H1 (cell line): ENCODE data around the gene NDFIP2. TPM values are rescaled to one million over a fixed set of nuclear protein-coding genes. Genes with fewer than 3 reads are reported as not detected.

ENCODE experiments used
- CTCF ChIA-PET: fragments of 300-600 bp; sonication (Branson Sonifier 250); formaldehyde crosslinking; loops from one replicate; lab custom pipeline; 2021; ENCODE audit not compliant: partially characterized antibody; lab: Charles Lee
- POLR2A ChIA-PET: fragments of 300-600 bp; sonication (Branson Sonifier 250); formaldehyde crosslinking; loops from one replicate; lab custom pipeline; 2021; ENCODE audit warnings: inconsistent platforms; ENCODE audit not compliant: partially characterized antibody; lab: Charles Lee
- DNase-seq, 2 experiments: peaks; one replicate each; pipeline versions ENCODE4 v3.0.0 to v3.0.0-alpha.2; 2010 to 2022; ENCODE audit warnings: low spot score in 2 of 2, low read depth in 1 of 2, mixed read lengths in 1 of 2
- FAIRE-seq: peaks from 2 replicates; lab custom pipeline; 2011; peaks lifted over from hg19 to GRCh38; lab: Jason Lieb, UNC
- H2AFZ ChIP-seq: 2 replicates; pipeline ENCODE4 v1.8.1; 2012; ENCODE audit warnings: low read length, inconsistent platforms
- H2AK5ac ChIP-seq: 2 replicates; pipeline ENCODE4 v1.6.1; 2013; ENCODE audit warnings: low read depth, low read length
- H2BK120ac ChIP-seq: replicated peaks from 2 replicates; pipeline ENCODE3; 2013; ENCODE audit warnings: low read depth, low read length, inconsistent platforms
- H2BK12ac ChIP-seq: 2 replicates; pipeline ENCODE4 v1.6.1; 2013; ENCODE audit warnings: low read depth, low read length
- H2BK15ac ChIP-seq: 2 replicates; pipeline ENCODE4 v1.6.1; 2013; ENCODE audit warnings: low read length
- H2BK20ac ChIP-seq: 2 replicates; pipeline ENCODE4 v1.6.1; 2013; ENCODE audit warnings: low read length
- H2BK5ac ChIP-seq: 2 replicates; pipeline ENCODE4 v1.6.1; 2013; ENCODE audit warnings: low read depth, low read length
- H3K14ac ChIP-seq: 2 replicates; pipeline ENCODE4 v1.6.1; 2013; ENCODE audit warnings: inconsistent platforms; ENCODE audit not compliant: insufficient read length
- H3K18ac ChIP-seq: 2 replicates; pipeline ENCODE4 v1.6.1; 2013; ENCODE audit warnings: low read length; ENCODE audit errors: extremely low read depth
- H3K23ac ChIP-seq: 2 replicates; pipeline ENCODE4 v1.6.1; 2013; ENCODE audit warnings: inconsistent platforms; ENCODE audit not compliant: insufficient read length
- H3K23me2 ChIP-seq: 2 replicates; pipeline ENCODE4 v1.6.1; 2013; ENCODE audit warnings: low read depth, low read length
- H3K27ac ChIP-seq: 2 replicates; pipeline ENCODE4 v1.6.1; 2011; ENCODE audit warnings: low read depth, low read length, inconsistent platforms
- H3K27me3 ChIP-seq, 4 experiments: replicated peaks in 1 of 4; 1 replicate in 1 of 4; 2 replicates in 3 of 4; pipeline versions ENCODE4 v1.6.1 to v1.8.1; 2011 to 2013; ENCODE audit warnings: low read length in 3 of 4, mild to moderate bottlenecking in 3 of 4, inconsistent platforms in 2 of 4, mixed read lengths in 2 of 4, moderate library complexity in 1 of 4; ENCODE audit not compliant: control insufficient read depth in 3 of 4, insufficient read depth in 3 of 4; ENCODE audit errors: extremely low read depth in 1 of 4
- H3K36me3 ChIP-seq, 4 experiments: 2 replicates each; pipeline versions ENCODE4 v1.6.1 to v1.8.1; 2011 to 2013; ENCODE audit warnings: mild to moderate bottlenecking in 4 of 4, low read length in 3 of 4, moderate library complexity in 2 of 4, control low read depth in 1 of 4, inconsistent platforms in 1 of 4; ENCODE audit not compliant: insufficient read depth in 4 of 4, control insufficient read depth in 2 of 4
- H3K4ac ChIP-seq: replicated peaks from 2 replicates; pipeline ENCODE3; 2013; ENCODE audit warnings: low read length, low read depth, mixed read lengths, inconsistent platforms; ENCODE audit not compliant: insufficient read length
- H3K4me1 ChIP-seq, 4 experiments: replicated peaks in 1 of 4; 1 replicate in 1 of 4; 2 replicates in 3 of 4; pipeline versions ENCODE4 v1.6.1 to v1.8.1; 2011 to 2013; ENCODE audit warnings: low read length in 3 of 4, inconsistent platforms in 2 of 4, mixed read lengths in 1 of 4; ENCODE audit not compliant: insufficient read depth in 4 of 4, control insufficient read depth in 3 of 4
- H3K4me2 ChIP-seq, 2 experiments: 2 replicates each; pipeline versions ENCODE4 v1.6.1 to v1.8.1; 2011 to 2013; ENCODE audit warnings: low read depth in 2 of 2, low read length in 2 of 2, control low read depth in 1 of 2, inconsistent platforms in 1 of 2, mild to moderate bottlenecking in 1 of 2; ENCODE audit not compliant: insufficient read depth in 1 of 2
- H3K4me3 ChIP-seq, 4 experiments: fragments of 200-600, 300-600 bp in 1 of 4; sonication (generic), shearing (Covaris generic), sonication (Bioruptor Twin) in 1 of 4; 2 replicates each; pipeline versions ENCODE4 v1.5.1 to v1.8.1; 2011 to 2016; ENCODE audit warnings: low read length in 4 of 4, low read depth in 3 of 4, control low read depth in 2 of 4, inconsistent platforms in 2 of 4, mild to moderate bottlenecking in 2 of 4, mixed read lengths in 1 of 4, moderate library complexity in 1 of 4; ENCODE audit not compliant: insufficient read depth in 2 of 4; ENCODE audit errors: extremely low read depth in 1 of 4
- H3K56ac ChIP-seq: replicated peaks from 2 replicates; pipeline ENCODE3; 2013; ENCODE audit warnings: low read depth, mild to moderate bottlenecking, mixed read lengths, low read length, inconsistent platforms; ENCODE audit not compliant: insufficient read length
- H3K79me1 ChIP-seq: 2 replicates; pipeline ENCODE4 v1.6.1; 2013; ENCODE audit warnings: low read depth, low read length, control low read depth
- H3K79me2 ChIP-seq, 2 experiments: 2 replicates each; pipeline versions ENCODE4 v1.6.1 to v1.8.1; 2012 to 2013; ENCODE audit warnings: low read length in 2 of 2, mild to moderate bottlenecking in 2 of 2, inconsistent platforms in 1 of 2; ENCODE audit not compliant: insufficient read depth in 2 of 2, control insufficient read depth in 1 of 2
- H3K9ac ChIP-seq, 4 experiments: replicated peaks in 1 of 4; 1 replicate in 1 of 4; 2 replicates in 3 of 4; pipeline versions ENCODE4 v1.6.1 to v1.8.1; 2011 to 2013; ENCODE audit warnings: low read depth in 3 of 4, low read length in 3 of 4, control low read depth in 2 of 4, mild to moderate bottlenecking in 2 of 4, moderate library complexity in 2 of 4, inconsistent platforms in 1 of 4; ENCODE audit errors: extremely low read depth in 1 of 4
- H3K9me3 ChIP-seq, 2 experiments: 2 replicates each; pipeline versions ENCODE4 v1.6.1 to v1.8.1; 2012 to 2013; ENCODE audit warnings: mild to moderate bottlenecking in 2 of 2, moderate library complexity in 2 of 2, control low read depth in 1 of 2, inconsistent platforms in 1 of 2, low read depth in 1 of 2, low read length in 1 of 2, mixed read lengths in 1 of 2; ENCODE audit not compliant: insufficient read depth in 2 of 2
- H4K20me1 ChIP-seq, 2 experiments: replicated peaks in 1 of 2; 2 replicates each; pipeline versions ENCODE3 to v1.8.1; 2011 to 2013; ENCODE audit warnings: inconsistent platforms in 2 of 2, low read length in 2 of 2, mild to moderate bottlenecking in 1 of 2; ENCODE audit not compliant: insufficient read depth in 2 of 2, control insufficient read depth in 1 of 2
- H4K5ac ChIP-seq: 2 replicates; pipeline ENCODE4 v1.6.1; 2013; ENCODE audit warnings: low read length, low read depth, mixed read lengths, inconsistent platforms; ENCODE audit not compliant: insufficient read length
- H4K8ac ChIP-seq: 2 replicates; pipeline ENCODE4 v1.8.0; 2013; ENCODE audit warnings: mild to moderate bottlenecking, moderate library complexity, low read length, inconsistent platforms; ENCODE audit not compliant: insufficient read depth; ENCODE audit errors: extremely low read depth
- H4K91ac ChIP-seq: replicated peaks from 2 replicates; pipeline ENCODE3; 2013; ENCODE audit warnings: low read length, mixed read lengths, inconsistent platforms; ENCODE audit not compliant: insufficient read length
- ASH2L ChIP-seq: fragments of 200-600, 300-600 bp; sonication (generic); IDR thresholded peaks from one replicate; pipeline ENCODE4 v1.7.1; 2017; ENCODE audit warnings: low read length
- BACH1 ChIP-seq: IDR thresholded peaks from 2 replicates; pipeline ENCODE4 v1.6.1; 2012; ENCODE audit warnings: low read length, improper control_type of control experiment
- CTCF ChIP-seq, 3 experiments: IDR thresholded peaks; 1 replicate in 2 of 3; 2 replicates in 1 of 3; pipeline versions ENCODE4 v1.5.1 to v1.6.1; 2011; ENCODE audit warnings: low read length in 3 of 3, mild to moderate bottlenecking in 3 of 3, inconsistent platforms in 2 of 3, low read depth in 1 of 3, moderate library complexity in 1 of 3; ENCODE audit not compliant: insufficient read depth in 1 of 3; ENCODE audit errors: control extremely low read depth in 1 of 3
- HDAC2 ChIP-seq, 2 experiments: fragments of 300-600 bp in 1 of 2; sonication (generic) in 1 of 2; IDR thresholded peaks; 2 replicates each; pipeline ENCODE4 v1.6.1; 2011 to 2012; ENCODE audit warnings: low read depth in 2 of 2, low read length in 2 of 2, mild to moderate bottlenecking in 2 of 2, moderate library complexity in 2 of 2, borderline replicate concordance in 1 of 2, inconsistent platforms in 1 of 2
- RAD21 ChIP-seq, 2 experiments: IDR thresholded peaks in 1 of 2; conservative IDR thresholded peaks in 1 of 2; 2 replicates each; pipeline ENCODE4 v1.6.1; 2011; ENCODE audit warnings: low read depth in 2 of 2, low read length in 2 of 2, improper control_type of control experiment in 1 of 2, inconsistent platforms in 1 of 2, mild to moderate bottlenecking in 1 of 2, moderate library complexity in 1 of 2
- WGBS, 2 experiments: shearing (Covaris generic) in 1 of 2; methylation state at CpG; one replicate each; pipeline versions ENCODE4 v1.1.6 to v1.1.7; 2013 to 2015; ENCODE audit warnings: low lambda C conversion rate in 2 of 2, mixed read lengths in 2 of 2, inconsistent platforms in 1 of 2, low coverage in 1 of 2, missing lambda C conversion rate in 1 of 2; ENCODE audit not compliant: insufficient replicate concordance in 2 of 2, insufficient coverage in 1 of 2, insufficient read length in 1 of 2; ENCODE audit errors: extremely low coverage in 1 of 2, missing lambda C conversion rate in 1 of 2; 5-methylcytosine and 5-hydroxymethylcytosine counted together
- polyA plus RNA-seq, 7 experiments: library from polyadenylated mRNA; depleted of rRNA in 3 of 7; stranded (reverse) in 5 of 7; unstranded in 2 of 7; fragments of >200 nt in 5 of 7; fragments of 200-250 nt in 2 of 7; gene quantifications; 1 replicate in 5 of 7; 2 replicates in 1 of 7; 4 replicates in 1 of 7; pipeline versions ENCODE4 v1.2.1 to v1.2.3, GENCODE V29; 2011 to 2013; ENCODE audit warnings: missing spikeins in 2 of 7, mixed read lengths in 2 of 7
- total RNA-seq: library from RNA; stranded (reverse); fragmentation: NEBNext Ultra II Directional; extraction: Animal tissue kit (Norgen Biotek cat#: 25700); gene quantifications from 2 replicates; pipeline ENCODE4 v1.2.1, GENCODE V29; 2021

NDFIP2 gene
- total and polyA plus RNA-seq, 2 of the 8 experiments (the other 6 are each of a cell fraction or from before 2014, with no cell fraction given) = 11.1 to 32.9 TPM

- FAIRE-seq (no peak), DNase-seq (no peak)
- Histone ChIP-seq H2BK5ac (no peak overlapping the region), H2BK12ac (no peak overlapping the region), H3K14ac (no peak overlapping the region), H2AK5ac (no peak overlapping the region), H3K56ac (no peak overlapping the region), H4K8ac (no peak overlapping the region), H3K4me1 (peaks cover 0 to 3% (median 0%) of the 10 kb centered on the region in 4 experiments; a peak in 2 of 7 replicates), H3K23me2 (no peaks in the 10 kb centered on the region), H3K4me3 (no peak overlapping the region), H2BK15ac (no peak overlapping the region), H4K91ac (no peak overlapping the region), H3K18ac (no peak overlapping the region), H3K9ac (no peak overlapping the region), H3K27ac (no peak overlapping the region), H2BK20ac (no peak overlapping the region), H4K5ac (no peak overlapping the region), H2BK120ac (no peak overlapping the region), H4K20me1 (peaks cover 0 to 1% of the 10 kb centered on the region in 2 experiments), H3K23ac (no peak overlapping the region), H3K79me1 (no peaks in the 10 kb centered on the region), H3K36me3 (no peaks in the 10 kb centered on the region; a peak in 1 of 8 replicates), H3K4me2 (no peak overlapping the region), H3K27me3 (no peaks in the 10 kb centered on the region), H3K4ac (no peak overlapping the region), H3K9me3 (no peaks in the 10 kb centered on the region)
- 4% methylated on average over 1 of the region's 1 CpG; no CpG with 5 or more reads in 1 of the 2 experiments for WGBS, 2 experiments
- ChIA-PET CTCF (interaction anchor here (0.6 to 8.0 kb wide), 12 partner anchors 11 to 307 kb away, joined by 3 to 111 read pairs (median 3); no protein-coding TSS in a partner anchor), POLR2A (no interaction called here)
- TF ChIP-seq RAD21 (IDR thresholded peaks at IDR 0.05 in 1 of 2, conservative IDR thresholded peaks at IDR 0.05 in 1 of 2; ENCODE audit: low read depth in 2 of 2, low read length in 2 of 2) (peak; percentile 73 to 82), HDAC2 (IDR thresholded peaks at IDR 0.05; ENCODE audit: borderline replicate concordance in 1 of 2, low read depth in 2 of 2, low read length in 2 of 2) (no peak), BACH1 (no peak), ASH2L (no peak), CTCF (IDR thresholded peaks at IDR 0.05; ENCODE audit: control extremely low read depth in 1 of 3, insufficient read depth in 1 of 3, low read depth in 1 of 3, low read length in 3 of 3) (peak in 2 of 3 experiments; percentile 47 to 49; a peak in 2 of 4 replicates)
- TF ChIP-seq, all 59 proteins: peak for 2
- no peak overlapping the region for H2AFZ ChIP-seq
- H3K79me2 ChIP-seq = no peaks in the 10 kb centered on the region
Measured at GRCh38 chr13:79541426-79542049, 60.6 kb downstream of the NDFIP2 start.
